NCI-H2227 (cell line): ENCODE results near the gene SLC38A10.

Experiments
- DNase-seq: peaks from one replicate; lab custom pipeline; 2025; ENCODE audit not compliant: unreplicated experiment; lab: John Stamatoyannopoulos, UW

The SLC38A10 gene

GRCh38 chr17:81331527-81332043 lies 36.5 kb upstream of the SLC38A10 start:
- no peak for DNase-seq

GRCh38 chr17:81330884-81331245 lies 35.8 kb upstream of the SLC38A10 start:
- no peak for DNase-seq

DNA sequence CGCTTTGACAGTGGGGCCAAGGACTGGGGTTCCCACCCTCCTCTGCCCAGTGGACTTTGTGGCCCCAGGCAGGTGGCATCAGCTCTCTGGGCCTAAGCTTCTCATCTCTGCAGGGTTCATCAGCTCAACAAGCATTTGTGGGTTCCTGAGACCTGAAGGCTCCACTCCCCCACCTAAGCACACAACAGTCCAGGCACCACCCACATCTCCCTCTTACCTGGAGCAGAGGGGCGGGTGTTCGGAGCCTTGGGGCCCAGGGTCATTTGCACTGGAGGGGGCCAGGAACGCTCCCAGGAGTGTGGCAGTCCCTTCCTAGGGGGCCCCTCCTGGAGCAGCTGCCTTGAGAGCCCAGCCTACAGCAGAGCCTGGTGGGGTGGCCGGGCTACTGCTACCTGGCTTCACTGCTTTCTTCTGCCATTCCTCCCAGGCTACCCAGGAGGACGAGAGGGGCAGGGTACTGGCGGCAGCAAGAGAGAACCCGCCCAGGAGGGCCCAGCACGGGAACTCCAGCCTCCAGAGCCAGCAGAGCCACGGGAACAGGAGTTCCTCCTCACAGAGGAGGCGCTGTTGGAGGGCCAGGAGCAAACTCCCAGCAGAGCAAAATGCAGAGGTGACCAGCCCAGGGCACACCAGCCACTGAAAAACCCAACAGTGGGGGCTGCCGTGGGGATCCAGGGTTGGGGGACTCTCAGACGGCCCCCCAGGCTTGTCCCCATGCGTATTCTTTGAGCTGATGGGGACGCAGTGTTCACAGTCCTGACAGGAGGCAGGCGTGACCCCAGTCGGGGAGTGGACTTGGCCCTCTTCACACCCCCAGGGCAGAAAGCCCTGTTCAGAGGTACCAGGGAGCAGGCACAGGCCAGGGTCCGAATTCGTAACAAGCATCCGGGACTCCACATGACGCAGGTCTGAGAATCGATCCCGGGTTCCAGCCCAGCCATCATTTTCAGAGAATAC lies 35.1 kb upstream of the SLC38A10 start:
- DNase-seq, result no peak

- no peak for DNase-seq
Observed at GRCh38 chr17:81328978-81329926, 34.1 kb upstream of the SLC38A10 start.

- no peak for DNase-seq
Observed at GRCh38 chr17:81328489-81328888, 33.4 kb upstream of the SLC38A10 start.

GRCh38 chr17:81325714-81326358 lies 30.7 kb upstream of the SLC38A10 start:
- DNase-seq, result no peak

DNA sequence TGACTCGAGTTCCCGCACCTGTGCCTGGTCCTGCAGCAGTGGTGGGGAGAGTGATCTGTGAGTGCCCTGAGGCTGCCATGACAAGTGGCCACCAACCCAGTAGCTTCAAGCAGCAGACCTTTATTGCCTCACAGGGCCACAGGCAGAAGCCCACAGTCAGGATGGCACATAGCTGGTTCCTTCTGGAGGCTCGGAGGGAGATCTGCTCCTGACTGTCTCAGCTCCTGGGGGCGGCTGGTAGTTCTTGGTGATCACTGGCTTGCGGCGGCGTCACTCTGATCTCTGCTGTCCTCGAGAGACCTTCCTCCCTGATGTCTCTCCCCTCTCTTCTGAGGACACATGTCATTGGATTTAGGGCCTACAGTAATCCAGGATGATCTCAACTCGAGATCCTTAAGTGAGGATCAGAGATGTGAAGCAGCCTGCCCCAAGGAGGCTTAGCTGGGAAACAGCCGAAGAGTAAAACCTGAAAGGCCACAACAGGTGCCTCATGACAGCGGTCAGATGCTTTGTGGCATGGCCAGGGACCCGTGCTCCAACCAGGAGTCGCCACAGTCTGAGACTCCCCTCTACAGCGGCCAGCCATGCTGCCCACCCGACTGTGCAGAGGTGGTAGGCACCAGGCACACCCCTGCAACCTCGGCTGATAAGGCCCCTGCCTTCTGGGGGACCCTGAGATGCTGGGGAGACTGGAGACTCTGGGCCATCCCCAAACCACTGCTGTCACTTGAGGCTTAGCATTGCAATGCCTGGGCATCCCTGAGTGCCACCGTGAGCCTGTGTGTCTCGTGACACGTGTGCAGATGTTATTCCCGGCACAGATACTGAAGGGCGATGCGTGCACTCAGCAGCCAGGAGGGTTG lies 30.0 kb upstream of the SLC38A10 start:
- DNase-seq, result no peak

- no peak for DNase-seq
Observed at GRCh38 chr17:81324177-81324850, 29.2 kb upstream of the SLC38A10 start.

DNA sequence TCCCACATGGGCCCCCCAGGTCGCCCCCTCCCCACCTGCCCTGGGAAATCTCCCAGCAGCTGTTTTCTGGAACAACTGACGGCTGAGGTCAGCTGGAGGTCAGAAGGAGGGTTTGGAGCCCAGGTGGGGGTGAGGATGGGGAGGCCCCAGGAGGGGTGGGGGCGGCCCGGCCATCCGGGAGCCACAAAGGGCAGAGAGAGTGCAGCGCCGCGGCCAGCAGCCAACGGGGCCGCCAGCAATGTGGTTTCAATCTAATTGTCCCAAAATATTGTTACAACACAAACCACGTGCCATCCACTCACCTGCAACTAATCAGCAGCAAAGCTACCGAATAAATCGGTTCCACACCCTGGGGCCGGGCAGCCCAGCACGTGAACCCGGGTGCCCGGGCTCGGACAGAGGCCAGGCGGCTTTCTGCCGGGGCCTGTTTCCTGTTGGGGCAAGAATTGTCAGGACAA lies 28.3 kb upstream of the SLC38A10 start:
- no peak for DNase-seq

- DNase-seq, result no peak
Observed at GRCh38 chr17:81323083-81323369, 27.9 kb upstream of the SLC38A10 start.

DNA sequence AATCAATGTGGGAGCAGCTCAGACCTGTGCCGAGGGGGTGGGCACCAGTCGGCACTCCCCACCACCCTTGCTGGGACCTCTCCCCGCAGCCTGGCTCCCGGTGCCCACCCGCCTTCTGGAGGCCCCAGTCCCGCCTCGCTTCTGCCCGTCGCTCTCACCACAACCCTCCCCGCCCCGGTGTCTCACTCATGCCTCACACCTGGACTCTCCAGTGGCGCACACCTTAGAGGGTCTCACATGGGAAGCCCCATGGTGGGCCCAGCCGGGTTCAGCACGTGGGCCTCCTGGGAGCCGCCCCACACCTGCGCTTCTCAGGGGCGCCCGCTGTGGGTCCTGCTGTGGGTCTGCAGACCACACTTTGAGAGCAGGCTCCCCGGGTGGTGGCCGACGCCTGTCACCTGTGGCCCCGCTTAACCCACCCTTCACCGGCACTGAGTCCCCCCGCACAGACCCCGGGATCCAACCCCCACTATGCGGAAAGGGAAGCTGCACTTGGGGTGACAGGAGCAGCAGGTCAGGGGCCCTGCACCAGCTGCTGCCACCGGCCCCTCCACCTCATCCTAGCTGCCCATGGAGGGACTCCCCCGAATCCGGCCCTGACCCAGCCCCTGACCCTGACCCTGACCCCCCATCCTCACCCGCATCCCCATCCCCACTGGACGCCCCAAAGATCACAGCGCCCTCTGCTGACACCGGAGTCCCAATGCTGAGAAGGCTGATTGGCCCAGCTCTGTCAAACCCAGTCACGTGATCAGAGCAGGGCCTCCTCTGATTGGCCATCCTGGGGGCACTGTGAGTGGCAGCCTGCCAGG lies 27.4 kb upstream of the SLC38A10 start:
- DNase-seq, result no peak

DNA sequence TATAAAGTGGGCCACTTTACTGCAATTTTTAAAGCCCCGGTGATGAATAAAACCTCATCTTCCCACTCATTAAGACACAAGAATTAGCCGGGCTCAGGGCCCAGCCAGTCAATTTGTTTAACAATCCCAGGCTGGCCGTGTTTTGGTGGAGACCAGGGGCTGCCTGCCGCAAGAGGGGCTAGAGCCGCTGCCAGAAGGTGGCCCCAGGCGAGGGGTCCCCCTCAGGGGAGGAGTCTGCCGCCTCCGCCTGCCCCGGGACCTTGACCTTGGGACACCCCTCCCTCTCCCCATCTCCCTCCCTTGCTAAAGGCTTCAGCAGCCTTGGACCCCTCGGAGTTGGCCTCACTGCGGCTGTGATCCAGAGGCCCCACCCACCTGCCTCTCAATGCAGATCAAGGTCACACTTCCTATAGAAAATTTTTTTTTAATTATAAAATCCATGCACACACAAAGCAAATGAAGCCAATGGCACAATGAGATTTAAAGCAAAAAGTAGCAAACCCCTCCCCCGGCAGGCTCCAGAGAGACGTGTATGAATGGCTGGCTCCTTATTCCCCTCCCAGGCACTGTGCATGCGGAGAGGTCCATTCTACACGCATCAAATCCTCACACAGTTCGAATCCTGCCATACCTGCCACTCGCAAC lies 23.0 kb upstream of the SLC38A10 start:
- peak; percentile 40 for DNase-seq

GRCh38 chr17:81317530-81317821 lies 22.4 kb upstream of the SLC38A10 start:
- DNase-seq, result no peak

DNA sequence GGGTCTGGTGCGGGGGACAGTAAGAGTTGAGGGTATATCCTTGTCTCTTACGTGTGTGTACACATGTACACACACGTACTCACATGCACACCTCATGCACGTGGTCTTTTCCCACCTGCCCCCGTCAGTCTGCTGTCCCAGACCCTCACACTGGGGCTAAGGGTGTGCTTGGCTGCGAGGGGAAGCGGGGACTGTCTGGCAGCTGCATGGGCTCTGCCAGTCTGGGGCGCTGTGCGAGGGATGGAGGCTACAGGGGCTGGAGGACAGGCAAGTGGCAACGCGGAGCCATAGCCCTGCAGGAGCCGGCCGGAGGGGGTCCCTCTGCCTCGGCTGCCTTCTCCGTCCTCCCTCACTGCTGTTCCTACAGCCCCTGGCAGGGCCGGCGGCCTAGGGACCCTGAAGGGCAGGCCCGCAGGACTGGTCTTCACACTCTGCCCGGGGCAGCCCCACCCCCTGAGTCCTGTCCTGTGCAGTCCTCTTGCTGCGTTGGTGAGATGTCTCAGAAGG lies 20.8 kb upstream of the SLC38A10 start:
- DNase-seq, result no peak

- DNase-seq, result no peak
Observed at GRCh38 chr17:81315129-81315884, 20.2 kb upstream of the SLC38A10 start.

DNA sequence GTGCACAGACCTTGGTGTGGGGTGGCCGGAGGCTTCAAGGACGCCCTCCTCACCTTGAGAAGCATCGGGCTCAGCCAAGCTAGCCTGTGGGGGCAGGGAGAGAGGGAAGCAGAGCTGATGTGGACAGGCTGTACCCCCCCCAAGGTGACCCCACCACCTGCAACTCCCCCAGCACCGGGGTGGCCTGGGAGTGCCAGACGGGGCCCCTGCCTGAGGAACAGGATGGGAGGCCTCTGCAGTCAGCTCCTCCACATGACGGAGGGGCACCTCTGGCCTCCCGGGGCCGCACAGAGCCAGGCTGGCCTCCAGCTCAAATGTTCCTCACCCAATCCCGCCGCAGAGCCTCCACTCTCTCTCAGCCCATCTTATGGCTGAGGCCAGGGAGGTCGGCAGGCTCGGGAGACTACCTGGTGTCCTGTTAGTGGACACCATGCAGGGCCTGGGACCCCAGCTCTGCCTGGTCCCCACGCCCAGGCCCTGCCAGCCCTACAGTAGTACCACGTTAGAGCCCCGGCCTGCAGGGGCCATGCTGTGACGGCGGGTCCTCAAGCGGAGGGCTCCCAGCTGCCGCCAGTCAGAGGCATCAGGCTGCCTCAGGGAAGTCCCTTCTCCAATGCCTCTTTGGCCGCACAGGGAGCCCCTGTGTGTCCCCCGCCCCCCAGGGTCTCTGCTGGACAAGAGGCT lies 19.4 kb upstream of the SLC38A10 start:
- DNase-seq, result no peak

DNA sequence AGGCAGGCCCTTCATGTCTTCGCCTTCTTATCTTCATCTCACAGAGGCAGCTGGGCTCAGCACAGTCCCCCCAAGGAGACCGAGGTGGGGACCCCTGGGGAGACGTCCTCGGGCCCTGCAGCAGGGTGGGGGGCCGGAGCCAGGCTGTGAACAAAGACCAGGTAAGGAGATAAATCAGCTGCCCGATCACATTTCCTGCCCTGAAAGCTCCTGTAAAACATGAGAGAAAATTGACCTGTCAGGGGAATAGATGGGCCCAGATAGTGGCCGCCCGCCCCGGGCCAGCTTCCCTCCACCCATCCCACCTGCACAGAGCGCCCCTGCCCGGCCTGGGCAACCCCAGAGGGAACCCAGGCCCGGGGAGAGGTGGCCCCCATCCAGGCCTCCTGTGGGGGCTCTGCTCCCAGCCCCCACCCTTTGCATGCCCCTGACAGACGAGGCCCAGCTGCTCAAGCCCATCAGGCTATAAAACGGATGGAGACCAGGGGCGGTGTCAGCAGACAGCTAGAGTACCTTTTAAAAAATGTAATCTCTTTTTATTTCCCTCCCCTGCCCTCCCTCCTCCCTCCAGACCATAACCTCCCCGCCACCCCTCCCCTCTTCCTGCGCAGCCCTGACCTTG lies 18.8 kb upstream of the SLC38A10 start:
- DNase-seq, result no peak
